Measurements from ENCODE around the gene CEND1.

Gene CEND1

GRCh38 chr11:828506-829175 is 38.8 kb upstream of the CEND1 start:
- no peak for DNase-seq (ENCODE audit: low read depth)
- H3K4me3 ChIP-seq (ENCODE audit: low read depth, low read length), result no peak overlapping the region
- TF ChIP-seq CTCF (IDR thresholded peaks at IDR 0.05; ENCODE audit: low read depth, low read length), result no peak
- TF ChIP-seq MAX (IDR thresholded peaks at IDR 0.05; ENCODE audit: low read depth, low read length), result no peak
- no peak for TF ChIP-seq MYC (IDR thresholded peaks at IDR 0.05; ENCODE audit: low read depth, low read length)
- TF ChIP-seq POLR2A (IDR thresholded peaks at IDR 0.05; ENCODE audit: extremely low read depth, insufficient read length), result no peak

- TF ChIP-seq POLR2A (IDR thresholded peaks at IDR 0.05; ENCODE audit: extremely low read depth, insufficient read length), result no peak
- TF ChIP-seq MYC (IDR thresholded peaks at IDR 0.05; ENCODE audit: low read depth, low read length), result no peak
- TF ChIP-seq MAX (IDR thresholded peaks at IDR 0.05; ENCODE audit: low read depth, low read length), result no peak
- no peak for TF ChIP-seq CTCF (IDR thresholded peaks at IDR 0.05; ENCODE audit: low read depth, low read length)
- DNase-seq (ENCODE audit: low read depth), result peak; percentile 79
- peak within 1 kb of the TSS; percentile 63 for H3K4me3 ChIP-seq (ENCODE audit: low read depth, low read length)
Observed at GRCh38 chr11:827897-828192, 38.0 kb upstream of the CEND1 start, which contains the start of gene CRACR2B. Gene CRACR2B (plus strand): TSS chr11:827919. CDS start chr11:828608, 689 bp downstream.

GRCh38 chr11:827146-827896 is 37.4 kb upstream of the CEND1 start:
- H3K4me3 ChIP-seq (ENCODE audit: low read depth, low read length), result peak overlapping the region; percentile 63
- TF ChIP-seq CTCF (IDR thresholded peaks at IDR 0.05; ENCODE audit: low read depth, low read length) (no peak), MYC (IDR thresholded peaks at IDR 0.05; ENCODE audit: low read depth, low read length) (peak; percentile 79), MAX (IDR thresholded peaks at IDR 0.05; ENCODE audit: low read depth, low read length) (peak; percentile 73), POLR2A (IDR thresholded peaks at IDR 0.05; ENCODE audit: extremely low read depth, insufficient read length) (peak; percentile 30)
- DNase-seq (ENCODE audit: low read depth), result peak; percentile 85

- H3K4me3 ChIP-seq (ENCODE audit: low read depth, low read length), result peak overlapping the region; percentile 44
- TF ChIP-seq MAX (IDR thresholded peaks at IDR 0.05; ENCODE audit: low read depth, low read length) (no peak), CTCF (IDR thresholded peaks at IDR 0.05; ENCODE audit: low read depth, low read length) (no peak), POLR2A (IDR thresholded peaks at IDR 0.05; ENCODE audit: extremely low read depth, insufficient read length) (no peak), MYC (IDR thresholded peaks at IDR 0.05; ENCODE audit: low read depth, low read length) (no peak)
Observed at GRCh38 chr11:826836-827145, 36.9 kb upstream of the CEND1 start.

GRCh38 chr11:826227-826621 is 36.3 kb upstream of the CEND1 start:
- DNase-seq (ENCODE audit: low read depth), result no peak
- no peak for TF ChIP-seq MYC (IDR thresholded peaks at IDR 0.05; ENCODE audit: low read depth, low read length)
- TF ChIP-seq CTCF (IDR thresholded peaks at IDR 0.05; ENCODE audit: low read depth, low read length), result no peak
- no peak overlapping the region for H3K4me3 ChIP-seq (ENCODE audit: low read depth, low read length)

More at GRCh38 chr11:826836-827145, 36.9 kb upstream of the CEND1 start:
- peak; percentile 81 for DNase-seq (ENCODE audit: low read depth)
